ENCODE data around the gene TMPRSS15. TPM values are rescaled to one million over a fixed set of nuclear protein-coding genes. Genes with fewer than 3 reads are reported as not detected.

TMPRSS15 gene
- total RNA-seq, result not detected in 2 replicates

DNA sequence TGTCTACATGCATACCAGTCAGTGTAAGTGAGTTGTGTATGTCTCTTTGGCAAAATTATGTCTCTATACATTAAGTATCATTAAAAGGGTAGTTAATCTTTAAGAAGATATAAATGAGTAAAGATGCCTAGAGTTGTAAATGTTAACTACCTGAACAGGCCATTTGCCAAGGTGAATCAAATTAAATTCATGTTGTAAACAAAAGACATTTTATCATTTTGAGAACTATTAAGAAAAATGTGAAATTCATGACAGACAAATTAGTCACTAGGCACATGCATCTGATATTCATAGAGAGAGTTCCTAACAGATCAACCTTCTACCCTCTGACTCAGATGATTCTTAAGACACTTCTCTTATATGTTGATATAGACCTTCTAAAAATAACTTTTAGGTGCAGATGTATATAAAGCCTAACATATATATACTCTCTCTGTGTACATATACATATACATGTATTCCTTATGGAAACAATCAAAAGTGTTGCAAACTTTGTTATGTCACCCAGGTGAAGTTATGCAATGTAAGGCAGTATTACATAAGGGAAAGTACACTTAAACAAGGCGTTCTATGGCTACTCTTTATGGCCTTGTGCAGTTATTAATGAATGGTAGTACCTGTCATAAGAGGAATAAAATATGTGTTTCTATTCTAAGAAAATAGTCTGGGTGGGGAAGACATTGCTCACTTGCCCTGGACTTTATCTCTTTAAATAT is at the start of gene TMPRSS15:
Gene TMPRSS15, minus strand, starts transcription at position 51 of the 716 bp plus-strand sequence. CDS start 163 bp downstream, outside the sequence.

GRCh38 chr21:18244671-18245463 is 158.7 kb downstream of the TMPRSS15 start, which contains the start of gene CHODL:
Gene CHODL (plus strand): TSS chr21:18244833. CDS start chr21:18245224, 391 bp downstream.

Other genes with a start within 250 kb of the TMPRSS15 start
- not detected in 2 replicates for gene CHODL, start 159.0 kb downstream of the TMPRSS15 start, total RNA-seq